HCT116 (cell line): ENCODE results near the gene C1QA.

Source experiments
- ATF3 ChIP-seq: IDR thresholded peaks from 2 replicates; pipeline ENCODE4 v1.6.1; 2012
- JUND ChIP-seq: IDR thresholded peaks from 2 replicates; pipeline ENCODE4 v1.6.1; 2012
- POLR2A ChIP-seq: IDR thresholded peaks from 2 replicates; pipeline ENCODE4 v1.7.0; 2011; ENCODE audit warnings: borderline replicate concordance; ENCODE audit not compliant: insufficient read depth, insufficient read length; ENCODE audit errors: extremely low read depth
- POLR2AphosphoS5 ChIP-seq: IDR thresholded peaks from 2 replicates; pipeline ENCODE4 v1.6.1; 2011; ENCODE audit warnings: mild to moderate bottlenecking, low read depth, low read length, moderate library complexity
- RAD21 ChIP-seq: IDR thresholded peaks from 2 replicates; pipeline ENCODE4 v1.6.1; 2012; ENCODE audit warnings: low read depth, mild to moderate bottlenecking
- SP1 ChIP-seq: IDR thresholded peaks from 2 replicates; pipeline ENCODE4 v1.6.1; 2012; ENCODE audit warnings: low read depth
- ZNF274 ChIP-seq: fragments of 200-500 bp; sonication (Bioruptor generic); IDR thresholded peaks from 2 replicates; pipeline ENCODE4 v1.6.1; 2014; ENCODE audit warnings: mild to moderate bottlenecking, low read depth, low read length, inconsistent platforms
- TF ChIP-seq, protein P1 (sequence below), 3 experiments: fragments of 200-600 bp in 1 of 3; sonication (generic) in 1 of 3; IDR thresholded peaks in 2 of 3; conservative IDR thresholded peaks in 1 of 3; 2 replicates each; pipeline ENCODE4 v1.5.1; 2012 to 2017; ENCODE audit warnings: low read depth in 2 of 3, low read length in 2 of 3, antibody characterized with exemption in 1 of 3, borderline replicate concordance in 1 of 3, control low read depth in 1 of 3, mild to moderate bottlenecking in 1 of 3, mixed read lengths in 1 of 3, mixed run types in 1 of 3, moderate library complexity in 1 of 3; ENCODE audit not compliant: insufficient read depth in 1 of 3

GRCh38 chr1:22621761-22622160, 14.7 kb upstream of the C1QA start:
- TF ChIP-seq ZNF274: no peak
- no peak for TF ChIP-seq POLR2A
- TF ChIP-seq JUND: no peak
- TF ChIP-seq, protein P1, sequence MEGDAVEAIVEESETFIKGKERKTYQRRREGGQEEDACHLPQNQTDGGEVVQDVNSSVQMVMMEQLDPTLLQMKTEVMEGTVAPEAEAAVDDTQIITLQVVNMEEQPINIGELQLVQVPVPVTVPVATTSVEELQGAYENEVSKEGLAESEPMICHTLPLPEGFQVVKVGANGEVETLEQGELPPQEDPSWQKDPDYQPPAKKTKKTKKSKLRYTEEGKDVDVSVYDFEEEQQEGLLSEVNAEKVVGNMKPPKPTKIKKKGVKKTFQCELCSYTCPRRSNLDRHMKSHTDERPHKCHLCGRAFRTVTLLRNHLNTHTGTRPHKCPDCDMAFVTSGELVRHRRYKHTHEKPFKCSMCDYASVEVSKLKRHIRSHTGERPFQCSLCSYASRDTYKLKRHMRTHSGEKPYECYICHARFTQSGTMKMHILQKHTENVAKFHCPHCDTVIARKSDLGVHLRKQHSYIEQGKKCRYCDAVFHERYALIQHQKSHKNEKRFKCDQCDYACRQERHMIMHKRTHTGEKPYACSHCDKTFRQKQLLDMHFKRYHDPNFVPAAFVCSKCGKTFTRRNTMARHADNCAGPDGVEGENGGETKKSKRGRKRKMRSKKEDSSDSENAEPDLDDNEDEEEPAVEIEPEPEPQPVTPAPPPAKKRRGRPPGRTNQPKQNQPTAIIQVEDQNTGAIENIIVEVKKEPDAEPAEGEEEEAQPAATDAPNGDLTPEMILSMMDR (IDR thresholded peaks at IDR 0.05 in 2 of 3, conservative IDR thresholded peaks at IDR 0.05 in 1 of 3; ENCODE audit: borderline replicate concordance in 1 of 3, insufficient read depth in 1 of 3, low read depth in 2 of 3, low read length in 2 of 3): no peak
- no peak for TF ChIP-seq SP1
- TF ChIP-seq POLR2AphosphoS5: no peak
- no peak for TF ChIP-seq ATF3
- no peak for TF ChIP-seq RAD21
